Kidney (tissue), 14 donors: ENCODE results near the gene TSPAN1. TPM values are rescaled to one million over a fixed set of nuclear protein-coding genes. Genes with fewer than 3 reads are reported as not detected.
A peak's percentile ranks its signal among the peaks of the same experiment; 100 is the strongest.

Experiments used
- DNase-seq, 5 donors: peaks; one replicate each; pipeline ENCODE4 v3.0.0-alpha.2; 2013 to 2020
- FAIRE-seq: peaks from 2 replicates; lab custom pipeline; 2012; peaks lifted over from hg19 to GRCh38; lab: Jason Lieb, UNC
- H3K27ac ChIP-seq, 2 donors: one replicate each; pipeline ENCODE4 v1.7.0; 2013; ENCODE audit warnings: low read depth in 2 of 2, low read length in 2 of 2, inconsistent platforms in 1 of 2
- H3K27me3 ChIP-seq: one replicate; pipeline ENCODE4 v1.7.1; 2013; ENCODE audit warnings: low read length, inconsistent platforms; ENCODE audit not compliant: control insufficient read depth, insufficient read depth
- H3K36me3 ChIP-seq, 3 donors: one replicate each; pipeline versions ENCODE4 v1.7.0 to v1.7.1; 2013; ENCODE audit warnings: low read length in 3 of 3, control low read depth in 1 of 3, inconsistent platforms in 1 of 3; ENCODE audit not compliant: insufficient read depth in 3 of 3, control insufficient read depth in 2 of 3
- H3K4me1 ChIP-seq, 3 donors: one replicate each; pipeline versions ENCODE4 v1.7.0 to v1.7.1; 2013; ENCODE audit warnings: low read length in 3 of 3, inconsistent platforms in 1 of 3, low read depth in 1 of 3; ENCODE audit not compliant: control insufficient read depth in 2 of 3, insufficient read depth in 2 of 3
- H3K4me3 ChIP-seq, 3 donors: one replicate each; pipeline versions ENCODE4 v1.7.0 to v1.8.1; 2013; ENCODE audit warnings: low read length in 3 of 3, control low read depth in 1 of 3, inconsistent platforms in 1 of 3
- H3K9ac ChIP-seq, 3 donors: one replicate each; pipeline versions ENCODE4 v1.7.0 to v1.7.1; 2013; ENCODE audit warnings: low read length in 3 of 3, control low read depth in 1 of 3, inconsistent platforms in 1 of 3
- H3K9me3 ChIP-seq, 3 donors: one replicate each; pipeline versions ENCODE4 v1.7.0 to v1.7.1; 2013; ENCODE audit warnings: low read length in 3 of 3, control low read depth in 1 of 3, inconsistent platforms in 1 of 3; ENCODE audit not compliant: control insufficient read depth in 2 of 3, insufficient read depth in 1 of 3
- CTCF ChIP-seq: IDR thresholded peaks from 3 replicates; pipeline ENCODE4 v1.5.1; 2012; ENCODE audit warnings: mild to moderate bottlenecking, moderate library complexity, borderline replicate concordance; ENCODE audit not compliant: insufficient read depth; ENCODE audit errors: extremely low read depth
- intact Hi-C: fragments of 100-400 bp; cut with DNase I; formaldehyde crosslinking; loops from one replicate; pipeline ENCODE4 v1.11.1; 2022
- polyA plus RNA-seq: library from polyadenylated mRNA; stranded (reverse); fragments of 350-450 nt; fragmentation: Illumina TruSeq; extraction: RNeasy Lipid Tissue Mini Kit (QIAGEN cat#74804); gene quantifications from one replicate; pipeline ENCODE4 v1.2.3, GENCODE V29; 2014; ENCODE audit warnings: low read depth, low replicate concordance; ENCODE audit not compliant: insufficient read depth
- total RNA-seq: library from RNA; stranded (reverse); fragmentation: NEBNext Ultra II Directional; extraction: Animal tissue kit (Norgen Biotek cat#: 25700); gene quantifications from one replicate; pipeline ENCODE4 v1.2.1, GENCODE V29; 2021
- donor health status: control.
- donor health status: control.
- donor health status: control.
- donor health status: control.
- donor health status: control.
- donor health status: DM: yes; HTN: yes; CAD: no.
- donor health status: Normal renal cell carcinoma (clear cell type).

TSPAN1 gene
- total and polyA plus RNA-seq, 2 donors from 2014 or later = 518 to 578 TPM

- peaks cover 0 to 17% (median 0%) of the 10 kb centered on the region in 3 donors for H3K36me3 ChIP-seq
- no peaks in the 10 kb centered on the region for H3K27me3 ChIP-seq
- no peak for TF ChIP-seq CTCF
- peak overlapping the region in 1 of 3 donors; percentile 41 for H3K9ac ChIP-seq
- H3K9me3 ChIP-seq = no peaks in the 10 kb centered on the region
- H3K27ac ChIP-seq = peak overlapping the region; percentile 92 to 94
- DNase-seq (peak in 1 of 5 donors; percentile 26), FAIRE-seq (no peak)
- intact Hi-C loops = loop anchor here (5.0 kb wide), 1 partner anchor 143 kb away; no protein-coding TSS in a partner anchor
- no peak overlapping the region for H3K4me3 ChIP-seq
- peaks cover 2 to 65% (median 42%) of the 10 kb centered on the region in 3 donors for H3K4me1 ChIP-seq
These were observed 10.2 kb downstream of the TSPAN1 start for GRCh38 chr1:46184920-46185658.

GRCh38 chr1:46186076-46186475 lies 11.2 kb downstream of the TSPAN1 start:
- Histone ChIP-seq H3K9ac (peak overlapping the region in 1 of 3 donors; percentile 41), H3K9me3 (no peaks in the 10 kb centered on the region), H3K4me1 (peaks cover 0 to 60% (median 39%) of the 10 kb centered on the region in 3 donors), H3K27me3 (no peaks in the 10 kb centered on the region), H3K27ac (peak overlapping the region; percentile 92 to 94), H3K36me3 (peaks cover 0 to 25% (median 4%) of the 10 kb centered on the region in 3 donors), H3K4me3 (no peak overlapping the region)
- intact Hi-C loops = no loop called here
- no peak for TF ChIP-seq CTCF
- DNase-seq (peak in 2 of 5 donors; percentile 34 to 61), FAIRE-seq (no peak)

GRCh38 chr1:46187106-46187869 lies 12.4 kb downstream of the TSPAN1 start:
- H3K36me3 ChIP-seq = peaks cover 0 to 30% (median 9%) of the 10 kb centered on the region in 3 donors
- peak overlapping the region in 1 of 3 donors; percentile 35 for H3K9ac ChIP-seq
- no peak for TF ChIP-seq CTCF
- FAIRE-seq (no peak), DNase-seq (no peak)
- peak overlapping the region; percentile 74 to 85 for H3K27ac ChIP-seq
- peaks cover 0 to 55% (median 36%) of the 10 kb centered on the region in 3 donors for H3K4me1 ChIP-seq
- no peaks in the 10 kb centered on the region for H3K9me3 ChIP-seq
- no peak overlapping the region for H3K4me3 ChIP-seq
- H3K27me3 ChIP-seq = no peaks in the 10 kb centered on the region
- intact Hi-C loops = no loop called here
